ENCODE data around the gene RALGDS. TPM values are rescaled to one million over a fixed set of nuclear protein-coding genes. Genes with fewer than 3 reads are reported as not detected.

RALGDS gene
- total and polyA plus RNA-seq, 2 donors (not counting 3 experiments of a cell fraction or from before 2014, with no cell fraction given) = 41.4 to 60.0 TPM

- no peak overlapping the region for H3K4me2 ChIP-seq (ENCODE audit: insufficient read depth, low read length)
- H3K27ac ChIP-seq (ENCODE audit: insufficient read depth, low read depth, low read length) = no peak overlapping the region
- H3K4me3 ChIP-seq (replicated peaks in 1 of 3; ENCODE audit: insufficient read depth in 1 of 3, low read depth in 1 of 3, low read length in 3 of 3) = no peak overlapping the region
- intact Hi-C loops (cut with micrococcal nuclease) (loop anchor here (1.0 kb wide), 5 partner anchors 8 to 121 kb away; partner anchors contain the start of gene RALGDS), dilution Hi-C loops (cut with MboI; ENCODE audit: extremely low pct_ligation_motif_present, low sequenced_read_pairs) (no loop called here)
- no peaks in the 10 kb centered on the region for H3K27me3 ChIP-seq (ENCODE audit: control insufficient read depth in 2 of 2, insufficient read depth in 2 of 2, low read length in 2 of 2)
- DNase-seq (ENCODE audit: low read depth, low spot score) (no peak), FAIRE-seq (no peak)
- no peak overlapping the region for H2AFZ ChIP-seq (ENCODE audit: low read depth, low read length)
- peaks cover 15% of the 10 kb centered on the region for H3K4me1 ChIP-seq (ENCODE audit: control insufficient read depth, extremely low read depth, insufficient read depth, low read length)
- CTCF ChIA-PET = interaction anchor here (0.6 to 6.2 kb wide), 39 partner anchors 9 to 415 kb away, joined by 3 to 147 read pairs (median 8); partner anchors contain the start of genes GFI1B, GTF3C5 and RALGDS
- POLR2A ChIA-PET = interaction anchor here (0.7 to 1.1 kb wide), 3 partner anchors 10 to 33 kb away, joined by 3 read pairs; no protein-coding TSS in a partner anchor
- BruUV-seq (replicated peaks) = no TSS peak
- no peaks in the 10 kb centered on the region for H3K9me1 ChIP-seq (replicated peaks; ENCODE audit: control insufficient read depth, extremely low read depth, insufficient read depth, low read length)
- peaks cover 2% of the 10 kb centered on the region for H3K79me2 ChIP-seq (ENCODE audit: control insufficient read depth, insufficient read depth, low read length)
- TF ChIP-seq MAX (IDR thresholded peaks at IDR 0.05; ENCODE audit: insufficient read depth, insufficient read length) (no peak), JUN (IDR thresholded peaks at IDR 0.05; ENCODE audit: borderline replicate concordance, insufficient read depth, insufficient read length, low read depth) (no peak), FOS (IDR thresholded peaks at IDR 0.05; ENCODE audit: borderline replicate concordance, insufficient read depth, low read length) (no peak), EZH2 (IDR thresholded peaks at IDR 0.05; ENCODE audit: borderline replicate concordance, low read depth, low read length, severe bottlenecking) (no peak), MYC (IDR thresholded peaks at IDR 0.05; ENCODE audit: low read depth, low read length) (no peak), POLR2AphosphoS5 (IDR thresholded peaks at IDR 0.05; ENCODE audit: insufficient read depth, low read depth, low read length) (no peak), GATA2 (IDR thresholded peaks at IDR 0.05; ENCODE audit: insufficient read depth, insufficient read length, low read depth, low read length) (no peak), CTCF (IDR thresholded peaks at IDR 0.05; ENCODE audit: extremely low read depth in 1 of 2, insufficient read depth in 1 of 2, low read depth in 1 of 2, low read length in 2 of 2) (no peak), POLR2A (IDR thresholded peaks at IDR 0.05; ENCODE audit: low read depth, low read length) (no peak)
- H3K9me3 ChIP-seq (replicated peaks; ENCODE audit: control insufficient read depth, insufficient read depth, low read length) = no peaks in the 10 kb centered on the region
- H3K36me3 ChIP-seq (ENCODE audit: control insufficient read depth in 2 of 2, extremely low read depth in 1 of 2, insufficient read depth in 2 of 2, low read length in 2 of 2) = no peaks in the 10 kb centered on the region
- H4K20me1 ChIP-seq (replicated peaks; ENCODE audit: control insufficient read depth, extremely low read depth, insufficient read depth, low read length) = no peaks in the 10 kb centered on the region
- no peak overlapping the region for H3K9ac ChIP-seq (replicated peaks; ENCODE audit: extremely low read depth, insufficient read depth, low read length)
These were observed 22.6 kb upstream of the RALGDS start for GRCh38 chr9:133143639-133144141.

Data from endothelial cell of umbilical vein (primary cell).